ENCODE measurements around the gene MT1HL1. TPM values are rescaled to one million over a fixed set of nuclear protein-coding genes. Genes with fewer than 3 reads are reported as not detected.

MT1HL1 gene
- polyA plus RNA-seq, 1 donor (not counting 4 experiments of a cell fraction or from before 2014, with no cell fraction given), result not detected

- TF ChIP-seq CTCF (optimal IDR thresholded peaks at IDR 0.05 in 1 of 3, IDR thresholded peaks at IDR 0.05 in 1 of 3, conservative IDR thresholded peaks at IDR 0.05 in 1 of 3; ENCODE audit: extremely low read depth in 1 of 3, insufficient read depth in 2 of 3, low read length in 3 of 3) (peak in 1 of 3 experiments; percentile 32), EZH2 (IDR thresholded peaks at IDR 0.05; ENCODE audit: low read length) (no peak)
- Histone ChIP-seq H3K9me3 (ENCODE audit: control insufficient read depth, low read depth, low read length) (no peaks in the 10 kb centered on the region), H2AFZ (ENCODE audit: control insufficient read depth, low read length) (no peak within 1 kb of the TSS), H3K4me3 (ENCODE audit: control insufficient read depth in 2 of 3, extremely low read depth in 1 of 3, insufficient read depth in 2 of 3, low read depth in 1 of 3, low read length in 3 of 3) (no peak within 1 kb of the TSS), H3K4me1 (ENCODE audit: control insufficient read depth, extremely low read depth, insufficient read depth, low read length) (no peaks in the 10 kb centered on the region), H3K9me1 (ENCODE audit: control insufficient read depth, extremely low read depth, insufficient read depth, low read length) (no peaks in the 10 kb centered on the region), H3K27ac (ENCODE audit: control insufficient read depth, insufficient read depth, low read length) (no peak within 1 kb of the TSS), H4K20me1 (ENCODE audit: control insufficient read depth, extremely low read depth, insufficient read depth, low read length) (no peaks in the 10 kb centered on the region), H3K4me2 (ENCODE audit: control insufficient read depth, extremely low read depth, insufficient read depth, low read depth, low read length) (no peak within 1 kb of the TSS), H3K36me3 (ENCODE audit: control insufficient read depth in 2 of 2, extremely low read depth in 1 of 2, insufficient read depth in 2 of 2, low read length in 2 of 2) (no peaks in the 10 kb centered on the region), H3K9ac (ENCODE audit: control insufficient read depth, extremely low read depth, insufficient read depth, low read length) (no peak within 1 kb of the TSS), H3K79me2 (ENCODE audit: control insufficient read depth, insufficient read depth, low read length) (no peaks in the 10 kb centered on the region), H3K27me3 (ENCODE audit: control insufficient read depth, extremely low read depth, insufficient read depth, low read length) (peaks cover 22% of the 10 kb centered on the region)
- FAIRE-seq (no peak), DNase-seq (ENCODE audit: low read depth, low spot score) (no peak)
- dilution Hi-C loops (cut with MboI; ENCODE audit: extremely low pct_ligation_motif_present, low sequenced_read_pairs), result no loop called here
Observed at GRCh38 chr1:237041795-237042525, 37.7 kb upstream of the MT1HL1 start, which contains the start of gene RYR2. RYR2 (plus strand) TSS chr1:237042184; CDS start chr1:237042522, 338 bp downstream.

DNA sequence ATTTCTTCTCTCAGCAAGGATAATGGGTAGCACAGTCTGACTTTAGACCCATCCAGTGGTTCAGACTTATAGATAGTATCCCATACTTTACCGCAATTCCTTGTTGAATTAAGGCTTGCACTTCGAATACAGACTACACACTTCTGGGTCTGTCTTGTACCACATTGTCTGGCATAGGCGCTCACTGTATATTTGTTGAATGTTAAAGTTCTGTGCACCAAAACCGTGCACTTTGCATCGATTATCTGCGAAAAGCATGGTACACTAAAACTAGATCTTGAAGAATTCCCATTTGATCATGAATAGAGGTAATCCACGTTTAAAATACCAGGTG is 37.2 kb upstream of the MT1HL1 start:
- TF ChIP-seq CTCF (optimal IDR thresholded peaks at IDR 0.05 in 1 of 3, IDR thresholded peaks at IDR 0.05 in 1 of 3, conservative IDR thresholded peaks at IDR 0.05 in 1 of 3; ENCODE audit: extremely low read depth in 1 of 3, insufficient read depth in 2 of 3, low read length in 3 of 3), result no peak
- TF ChIP-seq EZH2 (IDR thresholded peaks at IDR 0.05; ENCODE audit: low read length), result no peak
- Histone ChIP-seq H3K9ac (ENCODE audit: control insufficient read depth, extremely low read depth, insufficient read depth, low read length) (no peak overlapping the region), H3K27ac (ENCODE audit: control insufficient read depth, insufficient read depth, low read length) (no peak overlapping the region), H3K9me3 (ENCODE audit: control insufficient read depth, low read depth, low read length) (no peaks in the 10 kb centered on the region), H3K36me3 (ENCODE audit: control insufficient read depth in 2 of 2, extremely low read depth in 1 of 2, insufficient read depth in 2 of 2, low read length in 2 of 2) (no peaks in the 10 kb centered on the region), H3K27me3 (ENCODE audit: control insufficient read depth, extremely low read depth, insufficient read depth, low read length) (peaks cover 22% of the 10 kb centered on the region), H3K4me1 (ENCODE audit: control insufficient read depth, extremely low read depth, insufficient read depth, low read length) (no peaks in the 10 kb centered on the region), H4K20me1 (ENCODE audit: control insufficient read depth, extremely low read depth, insufficient read depth, low read length) (no peaks in the 10 kb centered on the region), H3K9me1 (ENCODE audit: control insufficient read depth, extremely low read depth, insufficient read depth, low read length) (no peaks in the 10 kb centered on the region), H3K79me2 (ENCODE audit: control insufficient read depth, insufficient read depth, low read length) (no peaks in the 10 kb centered on the region), H3K4me2 (ENCODE audit: control insufficient read depth, extremely low read depth, insufficient read depth, low read depth, low read length) (no peak overlapping the region), H2AFZ (ENCODE audit: control insufficient read depth, low read length) (no peak overlapping the region), H3K4me3 (ENCODE audit: control insufficient read depth in 2 of 3, extremely low read depth in 1 of 3, insufficient read depth in 2 of 3, low read depth in 1 of 3, low read length in 3 of 3) (no peak overlapping the region)
- dilution Hi-C loops (cut with MboI; ENCODE audit: extremely low pct_ligation_motif_present, low sequenced_read_pairs), result no loop called here
- FAIRE-seq (no peak), DNase-seq (ENCODE audit: low read depth, low spot score) (no peak)

All from keratinocyte (primary cell).